Esophagus mucosa (tissue), 1 donor: ENCODE data around the gene FMNL1. TPM values are rescaled to one million over a fixed set of nuclear protein-coding genes. Genes with fewer than 3 reads are reported as not detected.
"Not testable (repeated sequence)": the region's sequence is repeated elsewhere in the genome, so short reads cannot be mapped to it uniquely, and the experiment has no call there.

Experiments used
- ATAC-seq: fragments of 200-7000 bp; cut with Tn5 transposase; one replicate; pipeline ENCODE4 v1.9.1; 2020
- total RNA-seq: library from RNA; stranded (reverse); gene quantifications from one replicate; pipeline ENCODE4 v1.2.4, GENCODE V29; 2023
- donor health status: DM: yes; HTN: yes; CAD: no.

FMNL1 gene
- total RNA-seq, 1 donor from 2014 or later: 2.6 TPM

DNA sequence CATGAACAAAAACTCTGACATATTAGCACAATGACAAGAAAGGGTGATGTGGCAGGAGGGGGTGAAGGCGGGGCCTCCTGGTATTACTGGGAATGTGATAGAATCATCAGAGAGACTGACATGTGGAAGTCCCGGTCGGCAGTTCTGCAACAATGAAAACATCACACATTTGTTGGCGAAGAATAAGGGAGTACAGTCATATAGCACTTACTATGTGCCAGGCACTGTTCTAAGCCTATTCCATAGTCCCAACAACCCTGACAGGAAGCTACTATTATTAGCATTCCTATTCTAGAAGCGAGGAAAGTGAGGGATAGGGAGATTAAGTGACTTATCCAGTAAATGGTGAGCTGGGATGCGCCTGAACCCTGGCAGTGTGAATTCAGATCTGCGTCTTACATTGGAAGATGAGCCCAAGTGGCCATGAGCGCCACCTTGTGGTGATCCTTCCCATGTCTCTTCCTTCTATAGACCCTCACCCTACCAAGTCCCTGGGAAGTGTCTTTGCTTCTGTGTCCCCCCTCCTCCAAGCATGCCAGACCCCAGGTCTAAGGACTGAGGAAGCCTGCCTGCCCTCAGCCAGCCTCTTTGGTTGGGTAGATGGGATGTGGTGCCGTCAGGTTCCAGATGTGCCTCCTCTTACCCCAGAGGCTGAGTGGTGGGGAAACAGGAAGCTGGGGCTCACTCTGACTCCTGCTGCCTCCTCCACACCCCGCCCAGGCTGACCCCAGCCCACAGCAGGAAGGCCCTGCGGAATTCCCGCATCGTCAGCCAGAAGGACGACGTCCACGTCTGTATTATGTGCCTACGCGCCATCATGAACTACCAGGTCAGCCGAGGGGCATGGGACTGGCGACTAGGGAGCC lies 14.0 kb downstream of the FMNL1 start:
- peak; percentile 25 for ATAC-seq

DNA sequence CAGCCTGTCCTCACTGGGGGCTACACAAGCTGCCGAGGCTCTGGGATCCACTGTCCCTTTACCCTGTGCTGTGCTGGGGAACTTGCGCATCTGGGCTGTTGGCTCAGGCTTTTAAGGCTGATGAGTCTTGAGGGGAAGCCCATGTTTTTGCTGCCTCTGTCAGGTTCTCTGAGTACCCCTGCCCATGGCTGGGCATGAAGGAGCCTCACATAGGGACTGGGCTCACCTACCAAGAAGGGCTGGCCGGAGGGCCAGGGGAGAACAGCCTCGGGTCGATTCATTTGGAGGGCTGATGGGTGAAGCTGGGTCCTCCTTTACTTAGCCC lies 14.6 kb downstream of the FMNL1 start:
- no peak for ATAC-seq

DNA sequence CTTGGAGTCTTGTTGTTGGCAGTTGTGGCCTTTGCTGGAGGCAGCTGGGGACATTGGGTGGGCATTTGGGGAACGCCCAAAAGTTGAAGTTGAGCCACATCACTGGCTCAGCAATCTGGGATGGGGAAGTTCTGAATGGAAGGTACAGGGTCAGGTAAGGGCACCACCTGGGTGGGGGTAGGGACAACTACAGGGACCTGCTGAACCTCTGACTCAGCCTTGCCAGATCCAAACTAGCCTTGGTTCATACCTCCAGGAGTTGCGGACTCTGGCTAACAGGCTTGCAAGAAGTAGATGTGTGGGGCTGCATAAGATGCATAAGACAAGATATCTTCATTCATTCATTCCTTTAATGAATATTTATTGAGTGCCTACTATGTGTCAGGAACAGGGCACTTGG lies 16.0 kb downstream of the FMNL1 start:
- no peak for ATAC-seq

DNA sequence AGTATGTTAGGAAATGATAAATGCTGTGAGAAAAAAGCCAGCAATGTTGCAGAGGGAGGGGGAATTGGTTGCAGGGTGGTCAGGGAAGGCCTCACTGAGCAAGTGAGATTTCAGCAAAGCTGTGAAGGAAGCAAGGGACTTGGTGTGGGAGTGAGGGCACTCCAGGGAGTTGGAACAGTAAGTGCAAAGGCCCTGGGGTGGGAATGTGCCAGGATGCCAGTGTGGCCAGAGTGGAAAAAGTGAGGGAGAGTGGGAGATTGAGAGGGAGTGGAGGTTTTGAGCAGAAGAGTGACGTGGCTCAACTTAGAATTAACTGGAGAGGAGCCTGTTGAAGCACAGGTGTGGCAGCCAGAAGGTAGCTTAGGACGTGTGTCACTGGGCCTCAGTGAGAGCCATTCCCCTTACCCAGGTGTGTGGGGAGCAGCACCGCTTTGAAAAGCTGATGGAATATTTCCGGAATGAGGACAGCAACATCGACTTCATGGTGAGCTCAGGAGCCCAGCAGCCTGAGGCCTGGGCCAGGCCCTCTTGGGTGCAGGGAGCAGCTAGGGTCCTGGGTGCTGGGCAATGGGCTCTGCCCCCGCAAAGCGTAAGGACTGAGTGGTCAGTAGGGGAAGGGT lies 16.6 kb downstream of the FMNL1 start:
- ATAC-seq: no peak

DNA sequence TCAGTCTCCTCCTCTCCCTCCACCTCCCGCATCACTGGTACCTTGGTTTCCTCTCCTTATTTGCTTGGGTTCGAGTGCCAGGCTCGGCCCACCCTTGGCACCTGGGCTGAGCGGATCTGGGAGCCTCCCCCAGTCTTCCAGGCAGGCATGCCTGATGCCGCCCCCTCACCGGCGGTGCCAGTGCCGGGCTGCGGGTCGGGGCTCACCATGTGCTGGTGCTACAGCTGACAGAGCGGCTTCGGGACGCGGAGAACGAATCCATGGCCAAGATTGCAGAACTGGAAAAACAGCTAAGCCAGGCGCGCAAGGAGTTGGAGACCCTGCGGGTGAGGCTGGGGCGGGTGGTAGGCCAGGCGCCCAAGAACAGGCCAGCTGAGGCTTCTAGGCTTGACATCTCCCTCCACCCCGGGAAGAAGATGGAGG lies 19.2 kb downstream of the FMNL1 start:
- peak; percentile 13 for ATAC-seq

DNA sequence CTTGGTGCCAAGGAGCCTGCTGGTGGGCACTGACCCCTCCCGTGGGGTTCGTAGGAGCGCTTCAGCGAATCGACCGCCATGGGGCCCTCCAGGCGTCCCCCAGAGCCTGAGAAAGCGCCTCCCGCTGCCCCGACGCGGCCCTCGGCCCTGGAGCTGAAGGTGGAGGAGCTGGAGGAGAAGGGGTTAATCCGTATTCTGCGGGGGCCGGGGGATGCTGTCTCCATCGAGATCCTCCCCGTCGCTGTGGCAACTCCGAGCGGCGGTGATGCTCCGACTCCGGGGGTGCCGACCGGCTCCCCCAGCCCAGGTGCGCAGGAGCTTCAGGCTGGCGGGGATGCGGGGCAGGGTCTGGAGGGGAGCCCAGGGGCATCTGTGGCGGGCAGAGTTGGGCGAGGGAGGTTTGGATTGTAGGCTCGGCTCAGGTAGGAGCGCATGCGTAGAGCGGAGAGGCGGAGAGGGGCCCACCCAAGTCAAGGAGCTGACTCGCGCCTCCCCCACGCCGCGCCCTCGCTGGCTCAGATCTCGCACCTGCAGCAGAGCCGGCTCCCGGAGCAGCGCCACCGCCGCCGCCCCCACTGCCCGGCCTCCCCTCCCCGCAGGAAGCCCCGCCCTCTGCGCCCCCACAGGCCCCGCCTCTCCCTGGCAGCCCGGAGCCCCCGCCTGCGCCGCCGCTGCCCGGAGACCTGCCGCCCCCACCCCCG lies 19.8 kb downstream of the FMNL1 start:
- peak; percentile 10 for ATAC-seq

DNA sequence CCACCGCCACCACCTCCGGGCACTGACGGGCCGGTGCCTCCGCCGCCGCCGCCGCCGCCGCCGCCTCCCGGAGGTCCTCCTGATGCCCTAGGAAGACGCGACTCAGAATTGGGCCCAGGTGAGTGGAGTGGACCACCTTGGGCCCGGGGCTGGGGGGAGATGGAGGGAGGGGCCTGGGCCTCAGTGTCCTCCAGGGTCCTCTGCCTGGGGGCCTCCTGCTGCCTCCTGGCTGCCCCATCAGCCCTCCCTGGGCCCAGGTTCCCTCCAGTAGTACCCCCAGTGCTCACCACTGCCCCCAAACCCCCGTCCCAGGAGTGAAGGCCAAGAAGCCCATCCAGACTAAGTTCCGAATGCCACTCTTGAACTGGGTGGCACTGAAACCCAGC lies 20.3 kb downstream of the FMNL1 start:
- ATAC-seq: no peak

DNA sequence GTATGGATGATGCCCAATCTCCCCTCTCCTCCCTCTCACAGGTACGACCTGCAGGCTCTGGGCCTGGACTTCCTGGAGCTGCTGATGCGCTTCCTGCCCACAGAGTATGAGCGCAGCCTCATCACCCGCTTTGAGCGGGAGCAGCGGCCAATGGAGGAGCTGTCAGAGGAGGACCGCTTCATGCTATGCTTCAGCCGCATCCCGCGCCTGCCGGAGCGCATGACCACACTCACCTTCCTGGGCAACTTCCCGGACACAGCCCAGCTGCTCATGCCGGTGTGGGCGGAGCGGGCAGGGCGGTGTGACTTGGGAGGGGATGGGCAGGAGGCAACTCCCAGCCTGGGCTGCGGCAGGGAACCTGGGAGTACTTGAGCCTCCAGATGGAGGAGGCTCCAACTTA lies 22.1 kb downstream of the FMNL1 start:
- ATAC-seq: no peak

DNA sequence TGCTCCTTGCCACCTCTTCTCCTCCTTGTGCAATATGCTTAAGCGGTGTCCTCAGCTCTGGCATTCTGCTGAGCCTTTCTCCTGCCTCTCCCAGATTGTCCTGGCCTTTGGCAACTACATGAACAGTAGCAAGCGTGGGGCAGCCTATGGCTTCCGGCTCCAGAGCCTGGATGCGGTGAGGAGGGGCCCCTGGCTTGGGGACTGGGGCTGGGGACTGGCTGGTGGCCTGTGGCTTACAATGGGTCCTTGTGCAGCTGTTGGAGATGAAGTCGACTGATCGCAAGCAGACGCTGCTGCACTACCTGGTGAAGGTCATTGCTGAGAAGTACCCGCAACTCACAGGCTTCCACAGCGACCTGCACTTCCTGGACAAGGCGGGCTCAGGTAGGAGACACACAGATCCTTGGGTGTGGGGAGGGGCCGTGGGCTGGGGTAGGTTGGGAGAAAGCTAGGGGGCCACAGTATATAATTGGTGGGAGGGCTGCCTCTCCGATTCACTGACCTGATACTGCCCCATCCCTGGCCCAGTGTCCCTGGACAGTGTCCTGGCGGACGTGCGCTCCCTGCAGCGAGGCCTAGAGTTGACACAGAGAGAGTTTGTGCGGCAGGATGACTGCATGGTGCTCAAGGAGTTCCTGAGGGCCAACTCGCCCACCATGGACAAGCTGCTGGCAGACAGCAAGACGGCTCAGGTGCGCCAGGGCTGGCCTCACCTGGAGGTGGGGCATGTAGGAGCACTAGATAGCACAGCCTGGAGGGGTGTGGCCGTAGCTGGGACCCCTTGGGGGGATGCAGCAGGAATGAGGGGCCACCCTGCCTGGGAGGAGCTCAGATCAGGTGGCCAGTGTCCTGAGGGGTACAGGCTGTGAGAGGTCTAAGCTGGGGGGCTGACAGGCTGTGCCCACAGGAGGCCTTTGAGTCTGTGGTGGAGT lies 23.3 kb downstream of the FMNL1 start:
- ATAC-seq: no peak

DNA sequence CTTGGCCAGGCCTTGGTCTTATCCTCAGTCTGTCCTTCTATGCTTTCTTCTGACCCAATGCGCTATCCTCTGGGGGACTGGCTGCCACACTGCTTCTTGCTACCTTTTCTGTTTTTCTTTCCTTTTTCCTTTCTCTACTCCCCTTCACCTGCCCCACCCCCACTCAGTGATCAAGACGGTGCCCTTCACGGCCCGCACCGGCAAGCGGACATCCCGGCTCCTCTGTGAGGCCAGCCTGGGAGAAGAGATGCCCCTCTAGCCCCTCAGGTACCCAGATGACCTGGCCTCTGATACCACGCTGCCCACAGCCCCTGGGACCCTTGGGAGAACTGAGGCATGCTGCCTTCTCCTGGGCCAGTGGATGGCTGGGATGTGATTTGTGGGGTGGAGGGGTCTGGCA lies 24.7 kb downstream of the FMNL1 start:
- no peak for ATAC-seq

DNA sequence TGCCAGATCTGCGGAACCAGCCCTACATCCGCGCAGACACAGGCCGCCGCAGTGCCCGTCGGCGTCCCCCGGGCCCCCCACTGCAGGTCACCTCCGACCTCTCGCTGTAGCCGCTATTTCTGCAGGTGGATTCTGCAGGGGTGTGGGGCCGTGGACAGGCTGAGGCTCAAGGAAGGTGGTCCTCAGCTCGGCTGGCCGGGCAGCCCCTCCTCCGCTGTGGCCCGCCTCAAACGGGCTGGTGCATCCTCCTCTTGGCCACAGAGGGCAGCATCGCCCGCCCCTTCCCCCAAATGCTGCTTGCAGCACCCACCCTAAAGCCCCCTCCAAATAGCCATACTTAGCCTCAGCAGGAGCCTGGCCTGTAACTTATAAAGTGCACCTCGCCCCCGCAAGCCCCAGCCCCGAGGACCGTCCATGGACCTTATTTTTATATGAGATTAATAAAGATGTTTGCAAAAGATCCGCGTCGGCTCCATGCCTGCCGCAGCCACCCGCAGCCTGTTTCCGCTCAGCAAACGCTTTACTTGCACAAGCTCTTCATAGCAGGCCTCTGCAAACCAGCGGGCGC lies 25.3 kb downstream of the FMNL1 start:
- no peak for ATAC-seq

DNA sequence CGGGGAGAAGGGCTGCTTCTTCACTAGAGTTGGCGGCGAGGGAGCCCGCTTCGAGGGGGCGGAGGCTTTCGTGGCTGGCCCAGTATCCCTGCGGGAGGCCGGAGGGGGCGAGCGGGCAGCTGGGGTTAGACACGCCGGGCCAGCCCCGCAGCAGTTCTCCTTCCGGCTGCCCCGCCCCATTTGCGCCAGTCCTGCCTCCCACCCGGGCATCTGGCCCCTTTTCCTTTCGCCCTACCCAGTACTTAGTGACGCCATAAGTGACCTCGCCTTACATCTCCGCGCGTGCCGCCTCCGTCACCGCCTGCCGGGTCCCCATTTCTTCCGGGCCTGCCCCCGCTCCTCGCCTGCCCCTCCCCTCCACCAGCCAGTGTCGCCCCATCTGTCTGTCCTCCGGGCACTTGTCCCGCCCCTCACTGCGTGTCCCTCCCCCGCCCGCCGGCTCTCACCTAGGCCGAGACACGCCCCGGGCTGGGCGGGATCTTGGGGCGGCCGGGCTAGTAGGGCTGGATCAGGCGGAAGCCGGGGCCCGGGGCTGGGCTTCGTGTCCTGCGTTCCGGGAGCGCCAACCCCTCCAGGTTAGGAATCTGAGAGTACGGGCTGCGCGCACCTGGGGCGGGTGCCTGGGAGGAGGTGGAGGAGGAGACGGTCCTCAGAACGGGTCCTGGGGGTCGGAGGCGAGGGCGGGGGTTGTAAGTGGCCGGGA lies 25.9 kb downstream of the FMNL1 start:
- ATAC-seq: peak; percentile 93

DNA sequence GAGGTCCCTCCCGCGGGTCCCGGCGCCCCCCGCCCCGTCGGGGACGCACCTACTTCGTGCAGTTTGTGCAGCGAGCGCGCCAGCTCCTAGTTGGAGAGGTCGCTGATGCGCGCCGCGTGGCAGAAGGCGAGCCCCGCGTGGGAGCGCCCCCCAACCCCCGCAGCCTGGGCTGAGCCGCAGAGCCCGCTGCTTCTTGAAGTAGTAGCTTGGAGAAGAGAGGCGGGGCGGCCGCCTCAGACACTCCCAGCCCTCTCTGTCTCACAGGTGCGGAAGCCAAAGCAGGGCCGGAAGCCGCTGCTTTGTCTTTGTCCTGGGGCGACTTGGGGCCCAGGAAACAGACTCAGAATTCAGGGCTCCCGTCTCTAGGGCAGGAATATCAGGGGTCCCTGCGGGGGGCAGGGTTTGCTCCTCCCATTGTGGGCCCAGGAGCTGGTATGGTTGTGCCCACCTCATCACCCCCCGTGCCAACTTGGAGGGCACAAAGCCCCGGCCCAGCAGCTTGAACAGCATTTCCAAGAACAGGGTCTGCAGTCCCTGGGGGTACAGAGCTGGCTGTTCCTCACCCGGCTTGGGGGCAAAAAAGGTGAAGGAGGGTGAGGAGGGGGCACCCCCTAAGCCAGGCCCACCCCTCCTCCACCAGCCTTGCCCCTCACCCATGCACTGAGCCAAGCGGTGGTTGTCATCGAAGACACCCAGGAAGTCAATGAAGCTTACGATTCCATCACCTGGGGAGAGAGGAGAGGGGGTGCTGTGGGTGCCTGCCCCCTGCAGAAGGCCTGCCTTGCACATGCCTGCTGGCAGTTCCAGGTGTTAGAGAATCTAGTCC lies 26.7 kb downstream of the FMNL1 start:
- ATAC-seq: peak; percentile 79

DNA sequence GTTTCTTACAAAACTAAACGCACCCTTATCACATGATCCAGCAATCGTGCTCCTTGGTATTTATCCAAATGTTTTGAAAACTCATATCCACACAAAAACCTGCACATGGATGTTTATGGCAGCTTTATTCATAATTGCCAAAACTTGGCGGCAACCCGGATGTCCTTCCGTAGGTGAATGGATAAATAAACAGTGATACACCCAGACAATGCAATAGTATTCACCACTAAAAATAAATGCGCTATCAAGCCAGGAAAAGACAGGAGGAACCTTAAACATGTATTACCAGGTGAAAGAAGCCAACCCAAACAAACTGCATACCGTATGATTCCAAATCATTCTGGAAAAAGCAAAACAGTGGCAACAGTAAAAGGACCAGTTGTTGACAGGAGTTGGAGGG lies 30.2 kb downstream of the FMNL1 start:
- ATAC-seq: no peak

DNA sequence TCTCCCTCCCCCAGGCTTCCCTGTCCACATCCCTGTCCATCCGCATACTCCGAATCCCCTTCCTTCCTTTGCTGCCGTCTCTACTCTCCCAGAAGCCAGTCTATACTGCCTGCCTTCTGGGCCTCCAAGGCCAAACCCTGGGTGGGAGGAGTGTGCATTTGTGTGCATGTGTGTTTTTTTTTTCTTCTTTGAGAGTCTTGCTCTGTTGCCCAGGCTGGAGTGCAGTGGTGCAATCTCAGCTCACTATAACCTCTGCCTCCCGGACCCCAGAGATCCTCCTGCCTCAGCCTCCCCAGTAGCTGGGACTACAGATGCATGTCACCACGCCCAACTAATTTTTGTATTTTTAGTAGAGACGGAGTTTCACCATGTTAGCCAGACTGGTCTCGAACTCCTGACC lies 31.6 kb downstream of the FMNL1 start:
- not testable (repeated sequence) for ATAC-seq

DNA sequence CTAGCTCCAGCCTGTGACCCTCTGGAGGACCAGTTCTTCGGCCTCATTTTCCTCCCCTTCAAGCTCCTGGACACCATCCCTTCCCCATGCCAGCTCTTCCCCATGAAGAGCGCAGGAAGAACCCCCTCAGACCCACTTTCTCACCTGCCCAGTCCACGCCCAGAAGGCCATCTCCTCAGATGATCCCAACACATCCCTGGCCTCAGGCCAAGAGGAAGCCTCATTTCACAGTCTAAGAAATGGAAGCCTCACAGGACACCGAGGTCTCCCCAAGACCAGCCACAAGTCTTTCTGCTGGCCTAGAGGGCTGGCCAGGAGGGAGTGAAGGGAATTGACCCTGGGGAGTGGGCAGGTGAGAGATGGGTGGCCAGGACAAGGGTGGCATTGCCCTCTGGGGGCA lies 32.2 kb downstream of the FMNL1 start:
- ATAC-seq: no peak

DNA sequence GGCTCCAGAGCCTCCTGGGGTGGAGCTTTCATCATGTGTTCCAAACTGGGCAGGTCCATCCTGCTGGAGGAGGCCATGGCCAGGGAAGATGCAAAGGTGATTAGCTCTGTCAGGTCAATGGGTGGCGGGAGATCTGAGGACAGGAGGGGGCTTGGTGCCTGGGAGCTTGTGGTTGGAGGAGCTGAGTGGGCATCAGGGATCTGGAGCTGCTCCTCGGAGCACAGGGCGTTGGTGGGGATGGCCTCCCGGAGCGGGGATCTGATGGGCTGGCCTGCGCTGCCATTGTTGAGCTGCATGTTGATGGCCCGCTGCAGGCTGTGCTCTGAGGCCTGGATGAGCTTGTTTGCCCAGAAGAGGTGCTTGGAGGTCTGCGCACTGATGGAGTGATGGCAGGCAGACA lies 33.7 kb downstream of the FMNL1 start:
- ATAC-seq: no peak

DNA sequence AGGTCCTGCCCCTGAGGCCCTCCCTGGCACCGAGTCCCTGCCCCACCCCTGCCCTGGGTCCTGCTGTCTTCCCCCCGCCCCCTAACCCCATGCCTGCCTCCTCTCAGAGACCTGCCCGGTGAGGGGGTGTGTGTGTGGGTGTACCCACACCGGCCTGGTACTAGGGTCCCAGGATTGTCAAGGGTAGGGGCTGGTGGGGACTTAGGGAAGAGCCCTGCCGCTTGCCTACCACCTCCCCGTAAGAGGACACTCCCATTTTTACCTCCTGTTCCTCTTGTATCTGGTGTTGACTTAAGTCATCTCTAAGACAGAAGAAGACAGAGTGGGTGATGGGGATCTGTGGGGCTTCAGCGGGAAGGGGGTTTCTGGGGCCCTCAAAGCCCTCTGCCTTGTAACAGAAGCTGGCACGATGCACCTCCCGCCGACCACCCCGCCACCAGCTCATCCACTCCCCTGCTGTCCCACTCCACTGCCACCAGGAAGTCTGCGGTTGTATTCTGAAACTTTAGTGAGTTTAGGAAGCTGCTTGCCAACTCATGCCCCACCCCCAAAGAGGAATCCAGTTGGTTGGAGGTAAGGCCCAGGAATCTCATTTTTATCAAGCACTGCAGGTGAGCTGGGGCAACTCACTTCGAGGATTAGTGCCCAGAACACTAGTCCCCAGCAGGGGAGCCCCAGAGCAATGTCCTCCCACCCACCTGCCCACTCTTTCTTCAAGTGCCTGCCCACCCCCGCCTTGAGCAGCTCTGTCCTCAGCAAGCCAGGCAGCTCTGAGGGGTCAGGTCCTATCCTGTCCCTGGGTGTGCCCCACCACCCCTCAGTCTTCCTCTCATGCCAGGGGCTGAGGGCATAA lies 34.7 kb downstream of the FMNL1 start:
- no peak for ATAC-seq

DNA sequence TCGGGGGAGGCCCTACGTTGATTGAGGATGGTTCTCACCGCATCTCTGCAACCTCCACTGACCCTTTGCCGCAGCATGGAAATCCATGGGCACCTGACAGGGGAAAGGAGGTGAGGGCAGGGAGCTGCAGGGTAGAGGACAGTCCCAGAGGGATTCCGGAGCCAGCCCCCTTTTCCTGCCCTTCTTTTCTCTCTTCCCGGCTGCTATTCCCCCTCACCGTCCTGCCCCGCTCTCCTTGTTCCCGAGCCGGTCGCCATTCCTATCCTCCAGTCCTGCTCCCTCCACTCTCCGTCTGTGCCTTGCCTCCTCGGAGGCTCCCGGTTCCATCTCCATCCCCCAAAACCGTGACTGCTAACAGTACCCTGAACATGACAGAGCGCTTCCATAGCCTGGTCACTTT lies 35.4 kb downstream of the FMNL1 start:
- ATAC-seq: no peak

DNA sequence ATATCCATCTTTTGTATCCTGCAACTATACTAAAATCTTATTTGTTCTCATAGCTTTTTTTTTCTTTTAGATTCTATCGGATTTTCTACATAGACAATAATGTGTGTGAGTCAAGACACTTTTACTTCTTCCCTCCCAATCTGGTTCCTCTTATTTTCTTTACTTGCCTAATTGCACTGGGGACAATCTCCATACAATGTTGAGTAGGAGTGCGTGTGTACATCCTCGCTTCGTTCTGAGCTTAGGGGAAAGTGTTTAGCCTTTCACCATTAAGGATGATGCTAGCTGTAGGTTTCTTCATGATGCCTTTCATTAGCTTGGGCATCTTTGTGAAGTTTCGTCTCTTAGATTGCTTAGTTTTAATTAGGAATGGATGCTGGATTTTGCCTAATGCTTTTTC lies 37.3 kb downstream of the FMNL1 start:
- ATAC-seq: no peak
